OCI-LY3 (cell line): ENCODE measurements around the gene SRD5A1.

Source experiments
- CTCF ChIP-seq: fragments of 200-600, 300-600 bp; sonication (generic); IDR thresholded peaks from 2 replicates; pipeline ENCODE4 v1.5.1; 2014; ENCODE audit warnings: antibody characterized with exemption, low read length, low read depth
- EZH2phosphoT487 ChIP-seq: fragments of 200-600 bp; shearing (Covaris generic); IDR thresholded peaks from 2 replicates; pipeline ENCODE4 v1.6.1; 2018; ENCODE audit warnings: antibody characterized with exemption, mixed run types, low read depth

GRCh38 chr5:6626508-6626907, 6.7 kb upstream of the SRD5A1 start:
- TF ChIP-seq CTCF (no peak), EZH2phosphoT487 (no peak)
